DMS153 treated with DMSO at 0.1 percent for 48 hours (cell line): ENCODE data around the gene ZCCHC14.

Experiments used
- DNase-seq: peaks from one replicate; lab custom pipeline; 2025; ENCODE audit not compliant: unreplicated experiment; lab: John Stamatoyannopoulos, UW

The ZCCHC14 gene

GRCh38 chr16:87492721-87493607, at the start of gene ZCCHC14:
Gene ZCCHC14, minus strand, starts transcription at chr16:87493024. Its CDS starts 786 bp downstream, at chr16:87492238.
- peak; percentile 83 for DNase-seq

DNA sequence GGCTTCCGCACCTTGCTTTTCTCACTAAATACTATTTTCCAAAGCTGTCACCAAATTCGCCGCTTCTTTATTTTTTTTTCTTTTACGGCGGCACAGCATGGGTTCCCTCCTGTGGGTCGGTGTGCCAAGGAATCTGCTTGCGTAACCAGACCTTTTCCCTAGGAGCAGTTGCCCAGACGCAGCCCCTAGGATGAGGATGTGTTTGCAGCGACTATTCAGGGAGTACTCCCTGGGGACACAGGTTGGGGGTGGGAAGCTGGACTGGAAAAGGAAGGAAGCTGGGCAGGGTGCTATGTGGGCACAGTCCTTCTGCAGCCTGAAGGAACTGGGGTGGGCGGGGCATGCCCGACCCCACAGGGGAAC, 49.0 kb upstream of the ZCCHC14 start:
- DNase-seq: no peak

DNA sequence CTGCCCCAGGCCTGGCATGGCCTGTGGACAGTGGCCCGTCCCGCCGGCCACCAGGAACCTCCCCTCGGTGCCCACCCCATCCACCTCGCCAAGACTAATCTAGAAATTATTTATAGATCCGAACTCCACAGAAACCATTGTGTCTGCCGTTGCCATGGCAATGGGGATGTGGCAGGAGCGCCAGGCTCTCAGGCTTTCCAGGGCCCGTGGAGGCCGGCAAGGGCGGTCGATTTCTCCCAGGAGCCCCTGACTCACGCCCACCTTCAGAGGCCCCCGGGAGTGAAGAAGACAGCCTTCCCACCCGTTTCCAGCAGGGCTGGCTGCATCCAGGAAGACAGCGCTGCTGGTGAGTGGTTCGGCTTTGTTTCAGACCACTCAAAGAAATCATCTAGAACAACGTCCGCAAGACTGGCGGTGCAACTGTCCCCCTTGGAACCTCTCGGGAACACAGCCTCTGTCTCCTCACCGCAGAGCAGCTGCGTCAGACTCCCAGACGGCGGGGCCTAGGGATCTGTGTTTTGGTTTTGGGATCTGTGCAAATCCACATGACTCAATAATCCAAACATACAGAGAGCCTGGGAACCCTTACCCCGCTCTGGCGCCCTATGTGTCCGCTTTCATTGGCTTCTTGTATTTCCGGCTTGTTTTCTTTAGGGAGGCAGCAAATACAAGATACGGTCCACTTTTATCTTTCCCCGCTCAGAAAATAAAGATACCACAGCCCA, 48.5 kb upstream of the ZCCHC14 start:
- DNase-seq: peak; percentile 39

DNA sequence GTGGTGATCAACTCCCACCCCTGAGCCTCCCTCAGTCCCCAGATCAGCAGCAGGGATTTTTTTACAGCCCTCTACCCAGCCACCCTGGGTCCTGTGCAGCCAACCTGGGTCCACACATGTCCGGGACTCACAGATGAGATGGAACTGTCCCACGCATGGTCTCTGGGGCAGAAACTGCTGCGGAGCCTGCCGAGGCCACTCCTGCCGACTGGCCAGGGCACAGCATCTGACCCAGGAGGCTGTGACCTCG, 48.0 kb upstream of the ZCCHC14 start:
- DNase-seq: no peak

DNA sequence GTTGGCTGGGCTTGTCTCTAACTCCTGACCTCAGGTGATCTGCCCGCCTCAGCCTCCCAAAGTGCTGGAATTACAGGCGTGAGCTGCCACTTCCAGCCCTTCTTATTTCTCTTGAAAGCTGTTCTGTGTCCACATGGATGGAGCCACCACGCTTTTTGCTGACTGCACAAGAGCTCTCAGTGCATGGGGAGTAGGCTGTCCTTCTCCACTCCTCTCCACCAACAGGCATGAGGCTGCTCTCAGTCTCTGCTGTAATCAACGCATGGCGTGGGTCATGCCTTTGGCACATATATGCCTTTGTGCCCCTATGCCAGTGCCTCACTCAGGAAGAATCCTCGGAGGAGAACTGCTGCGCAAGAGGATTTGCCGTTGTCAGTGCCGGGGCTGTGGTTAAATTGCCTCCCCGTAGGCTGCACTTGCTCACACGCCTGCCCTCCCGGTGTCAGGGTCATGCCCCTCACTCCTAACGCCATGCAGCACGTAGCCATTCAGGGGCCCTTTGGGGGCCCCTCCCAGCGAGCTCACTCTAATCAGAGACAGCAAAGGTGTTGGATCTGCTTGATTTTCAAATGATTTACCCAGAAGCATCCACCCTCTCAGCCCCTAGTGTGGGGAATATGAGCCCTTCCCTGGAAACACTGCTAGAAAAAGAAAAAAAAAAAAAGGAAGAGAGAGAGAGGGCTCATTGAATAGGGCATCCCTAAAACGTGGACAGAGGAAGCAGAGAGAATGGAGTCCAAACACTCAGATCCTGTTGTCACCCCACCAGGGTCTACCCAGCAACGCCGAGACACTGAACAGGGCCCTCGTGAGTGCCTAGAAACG, 47.5 kb upstream of the ZCCHC14 start:
- DNase-seq: no peak

DNA sequence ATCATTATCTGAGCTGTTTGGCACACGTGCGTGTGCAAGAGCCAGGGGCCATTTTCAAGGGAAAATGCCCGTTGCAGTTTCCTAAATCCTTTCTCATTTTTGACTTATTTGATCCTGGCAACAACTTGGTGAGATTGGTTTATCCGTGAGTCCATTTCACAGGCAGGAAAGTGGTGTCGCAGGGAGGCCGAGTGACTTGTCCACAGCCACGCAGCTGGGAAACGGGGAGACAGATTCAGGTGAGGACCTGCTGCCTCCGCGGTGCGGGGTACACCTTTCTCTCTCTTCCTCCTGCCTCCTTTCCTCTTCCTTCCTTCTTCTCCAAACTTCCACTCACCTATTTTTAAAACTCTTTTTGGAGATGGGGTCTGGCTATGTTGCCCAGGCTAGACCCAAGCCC, 46.3 kb upstream of the ZCCHC14 start:
- DNase-seq: no peak

GRCh38 chr16:87538594-87538993, 45.8 kb upstream of the ZCCHC14 start:
- DNase-seq: no peak

GRCh38 chr16:87538160-87538559, 45.3 kb upstream of the ZCCHC14 start:
- DNase-seq: no peak

GRCh38 chr16:87536795-87537142, 43.9 kb upstream of the ZCCHC14 start:
- no peak for DNase-seq

GRCh38 chr16:87535855-87536794, 43.3 kb upstream of the ZCCHC14 start:
- DNase-seq: no peak

DNA sequence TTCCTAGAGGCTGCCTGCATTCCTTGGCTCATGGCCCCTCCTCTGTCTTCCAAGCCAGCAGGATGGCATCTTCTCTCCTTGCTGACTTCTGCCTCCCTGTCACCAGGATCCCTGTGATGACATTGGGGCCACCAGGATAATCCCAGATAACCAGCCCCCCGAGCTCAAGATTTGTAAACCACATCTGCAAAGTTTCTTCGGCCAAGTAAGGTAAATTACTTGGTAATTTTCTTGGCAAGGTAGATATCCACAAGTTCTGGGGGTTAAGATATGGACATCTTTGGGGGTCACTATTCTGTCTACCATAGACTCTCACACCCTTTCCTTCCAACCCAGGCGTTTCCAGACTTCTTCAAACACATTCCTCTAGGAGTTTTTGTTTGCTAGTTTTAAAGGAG, 42.6 kb upstream of the ZCCHC14 start:
- no peak for DNase-seq

DNA sequence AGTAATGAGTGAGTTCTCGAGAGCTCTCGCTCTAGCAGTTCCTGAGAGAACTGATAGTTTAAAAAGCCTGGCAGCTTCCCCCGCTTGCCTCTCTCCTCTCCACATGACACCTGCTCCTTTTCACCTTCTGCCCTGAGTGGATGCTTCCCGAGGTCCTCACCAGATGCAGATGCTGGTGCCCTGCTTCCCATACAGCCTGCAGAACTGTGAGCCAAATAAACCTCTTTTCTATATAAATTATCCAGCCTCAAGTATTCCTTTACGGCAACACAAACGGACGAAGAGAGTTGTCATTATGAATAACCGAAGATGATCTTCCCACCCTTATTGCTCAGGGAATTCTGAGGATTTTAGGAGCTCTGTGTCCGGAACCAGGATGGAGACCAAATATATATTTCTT, 41.9 kb upstream of the ZCCHC14 start:
- no peak for DNase-seq

DNA sequence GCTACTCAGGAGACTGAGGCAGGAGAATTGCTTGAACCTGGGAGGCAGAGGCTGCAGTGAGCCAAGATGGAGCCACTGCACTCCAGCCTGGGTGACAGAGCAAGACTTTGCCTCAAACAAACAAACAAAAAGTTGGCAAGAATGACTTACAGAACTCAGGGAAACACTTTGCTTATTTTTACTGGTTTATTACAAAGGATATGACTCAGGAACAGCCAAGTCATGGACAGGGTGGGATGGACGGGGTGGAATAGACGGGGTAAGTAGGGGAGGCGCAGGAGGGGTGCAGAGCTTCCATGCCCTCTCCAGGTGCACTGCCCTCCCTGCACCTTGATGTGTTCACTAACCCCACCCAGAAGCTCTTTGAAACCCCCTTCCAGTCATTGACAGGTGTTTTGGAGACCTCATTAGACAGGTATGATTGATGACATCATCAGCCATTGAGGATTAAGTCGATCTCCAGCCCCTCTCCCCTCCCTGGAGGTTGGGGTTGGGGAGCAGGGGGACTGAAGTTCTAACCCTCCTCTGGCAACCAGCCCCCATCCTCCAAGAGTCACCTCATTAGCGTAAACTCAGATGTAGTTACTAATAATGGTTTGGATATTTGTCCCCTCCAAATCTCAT, 41.3 kb upstream of the ZCCHC14 start:
- DNase-seq: no peak

DNA sequence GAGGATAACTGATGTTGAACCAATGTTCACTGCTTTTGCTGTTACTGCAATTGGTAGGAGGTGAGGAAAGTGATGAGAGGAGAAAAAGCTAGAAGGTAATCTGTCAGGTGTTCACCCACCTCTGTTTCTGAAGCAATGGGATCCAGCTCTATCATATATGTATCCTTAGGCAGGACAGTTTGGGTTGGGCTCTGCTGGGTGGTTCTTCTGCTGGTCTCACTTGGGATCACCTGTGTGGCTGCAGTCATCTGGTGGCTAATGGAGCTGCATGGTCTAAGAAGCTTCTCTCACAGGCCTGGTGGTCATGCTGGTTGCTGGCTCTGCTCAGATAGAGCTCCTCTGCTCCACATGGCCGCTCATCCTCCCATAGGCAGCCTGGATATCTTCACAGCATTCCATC, 40.2 kb upstream of the ZCCHC14 start:
- no peak for DNase-seq

GRCh38 chr16:87531418-87531817, 38.6 kb upstream of the ZCCHC14 start:
- DNase-seq: no peak

- DNase-seq: no peak
Measured at GRCh38 chr16:87528690-87529579, 36.1 kb upstream of the ZCCHC14 start.

GRCh38 chr16:87527055-87527724, 34.4 kb upstream of the ZCCHC14 start:
- no peak for DNase-seq

GRCh38 chr16:87526238-87526947, 33.6 kb upstream of the ZCCHC14 start:
- no peak for DNase-seq
